K562 (cell line): ENCODE data around the gene EMC9. TPM values are rescaled to one million over a fixed set of nuclear protein-coding genes. Genes with fewer than 3 reads are reported as not detected.

ENCODE experiments used
- ATAC-seq: fragments of 200-7000 bp; cut with Tn5 transposase; 3 replicates; pipeline ENCODE4 v1.9.1; 2020; ENCODE audit warnings: moderate library complexity
- BruUV-seq: library from RNA; stranded (reverse); fragments of 400-500 nt; replicated peaks from 2 replicates; lab custom pipeline; 2021; lab: Mats Ljungman, UMichigan
- CTCF ChIA-PET: fragments of 300-600 bp; formaldehyde crosslinking; extraction: SDS; loops from one replicate; lab custom pipeline; 2021; ENCODE audit warnings: low intra/inter-chr PET ratio; lab: Yijun Ruan, JAX
- POLR2A ChIA-PET: fragments of 300-600, 350-650 bp; sonication (Branson Sonifier 250); formaldehyde crosslinking; extraction: SDS; loops from one replicate; lab custom pipeline; 2021; ENCODE audit warnings: antibody characterized with exemption, inconsistent platforms; lab: Yijun Ruan, JAX
- DNase-seq, 4 experiments: peaks; one replicate each; pipeline versions ENCODE4 v3.0.0 to v3.0.0-alpha.2; 2011 to 2018; ENCODE audit warnings: low spot score in 3 of 4, mixed read lengths in 3 of 4; ENCODE audit errors: extremely low read depth in 1 of 4
- FAIRE-seq: peaks from 2 replicates; lab custom pipeline; 2011; peaks lifted over from hg19 to GRCh38; lab: Jason Lieb, UNC
- H2AFZ ChIP-seq: 2 replicates; pipeline ENCODE4 v1.6.0; 2011; ENCODE audit warnings: low read depth, low read length, control low read depth, inconsistent platforms
- H3K27ac ChIP-seq: fragments of 200-600 bp; 3 replicates; pipeline ENCODE4 v1.8.0; 2011; ENCODE audit warnings: low read depth, mild to moderate bottlenecking, control low read depth, inconsistent platforms, low read length, moderate library complexity, mixed read lengths; ENCODE audit errors: extremely low read depth
- H3K27me3 ChIP-seq, 2 experiments: fragments of 300-600 bp in 1 of 2; 2 replicates in 1 of 2; 3 replicates in 1 of 2; pipeline versions ENCODE4 v1.6.0 to v1.8.0; 2011; ENCODE audit warnings: inconsistent platforms in 2 of 2, low read length in 2 of 2, mild to moderate bottlenecking in 1 of 2, mixed read lengths in 1 of 2, moderate library complexity in 1 of 2; ENCODE audit not compliant: control insufficient read depth in 2 of 2, insufficient read depth in 2 of 2
- H3K36me3 ChIP-seq: fragments of 300-600 bp; 3 replicates; pipeline ENCODE4 v1.8.0; 2011; ENCODE audit warnings: mild to moderate bottlenecking, low read length, inconsistent platforms; ENCODE audit not compliant: control insufficient read depth, insufficient read depth
- H3K4me1 ChIP-seq, 2 experiments: fragments of 200-600 bp in 1 of 2; replicated peaks in 1 of 2; 2 replicates in 1 of 2; 3 replicates in 1 of 2; pipeline versions ENCODE4 v1.5.1 to v1.8.0; 2011; ENCODE audit warnings: inconsistent platforms in 2 of 2, low read length in 2 of 2, mild to moderate bottlenecking in 1 of 2, mixed read lengths in 1 of 2, moderate library complexity in 1 of 2; ENCODE audit not compliant: control insufficient read depth in 2 of 2, insufficient read depth in 2 of 2
- H3K4me2 ChIP-seq: 2 replicates; pipeline ENCODE4 v1.6.1; 2011; ENCODE audit warnings: low read length, control low read depth, inconsistent platforms, mixed read lengths; ENCODE audit not compliant: insufficient read depth
- H3K4me3 ChIP-seq: fragments of 200-600 bp; sonication (generic), shearing (Covaris generic); 2 replicates; pipeline ENCODE4 v1.5.1; 2016; ENCODE audit warnings: control low read depth, inconsistent platforms
- H3K79me2 ChIP-seq: fragments of 200-600 bp; 3 replicates; pipeline ENCODE4 v1.8.0; 2011; ENCODE audit warnings: low read length, inconsistent platforms; ENCODE audit not compliant: control insufficient read depth, insufficient read depth
- H3K9ac ChIP-seq, 2 experiments: 2 replicates each; pipeline versions ENCODE4 v1.6.0 to v1.6.1; 2011; ENCODE audit warnings: low read depth in 2 of 2, low read length in 2 of 2, control low read depth in 1 of 2, inconsistent platforms in 1 of 2, mild to moderate bottlenecking in 1 of 2, mixed read lengths in 1 of 2; ENCODE audit not compliant: insufficient read depth in 1 of 2
- H3K9me1 ChIP-seq: one replicate; pipeline ENCODE4 v1.6.0; 2011; ENCODE audit warnings: inconsistent platforms, mild to moderate bottlenecking, low read length, moderate library complexity; ENCODE audit not compliant: control insufficient read depth, insufficient read depth
- H3K9me3 ChIP-seq: replicated peaks from 2 replicates; pipeline ENCODE4 v1.5.1; 2011; ENCODE audit warnings: low read depth, low read length, inconsistent platforms; ENCODE audit not compliant: control insufficient read depth, insufficient read depth
- H4K20me1 ChIP-seq: replicated peaks from 2 replicates; pipeline ENCODE4 v1.6.1; 2011; ENCODE audit warnings: low read length, inconsistent platforms, mixed read lengths; ENCODE audit not compliant: control insufficient read depth, insufficient read depth
- BCLAF1 ChIP-seq, 2 experiments: fragments of 450-650 bp in 1 of 2; IDR thresholded peaks; 2 replicates each; pipeline ENCODE4 v1.6.1; 2011 to 2017; ENCODE audit warnings: low read depth in 2 of 2, antibody characterized with exemption in 1 of 2, borderline replicate concordance in 1 of 2, low read length in 1 of 2, mild to moderate bottlenecking in 1 of 2, mixed read lengths in 1 of 2; ENCODE audit not compliant: control insufficient read depth in 1 of 2
- HDAC1 ChIP-seq, 2 experiments: fragments of 450-650 bp; IDR thresholded peaks; 2 replicates each; pipeline ENCODE4 v1.6.1; 2016 to 2017; ENCODE audit warnings: inconsistent platforms in 1 of 2, mild to moderate bottlenecking in 1 of 2, moderate library complexity in 1 of 2
- IRF9 ChIP-seq: fragments of 450-650 bp; IDR thresholded peaks from 2 replicates; pipeline ENCODE4 v1.6.1; 2016; ENCODE audit warnings: missing biosample characterization, missing genetic modification characterization
- KDM1A ChIP-seq, 2 experiments: fragments of 450-650 bp; IDR thresholded peaks; 2 replicates each; pipeline ENCODE4 v1.6.1; 2016; ENCODE audit warnings: mild to moderate bottlenecking in 2 of 2
- MAZ ChIP-seq, 2 experiments: fragments of 450-650 bp in 1 of 2; sonication (generic) in 1 of 2; formaldehyde crosslinking; IDR thresholded peaks in 1 of 2; conservative IDR thresholded peaks in 1 of 2; 2 replicates each; pipeline versions ENCODE4 v1.4.0 to v1.5.0; 2020; ENCODE audit warnings: mild to moderate bottlenecking in 1 of 2, missing genetic modification reagents in 1 of 2
- SP1 ChIP-seq: sonication (generic); formaldehyde crosslinking; IDR thresholded peaks from 2 replicates; pipeline ENCODE4 v1.8.1; 2022; ENCODE audit warnings: mild to moderate bottlenecking, missing genetic modification reagents
- YBX1 ChIP-seq: fragments of 450-650 bp; IDR thresholded peaks from 2 replicates; pipeline ENCODE4 v1.7.1; 2016; ENCODE audit warnings: mild to moderate bottlenecking
- ZBTB43 ChIP-seq: sonication (generic); formaldehyde crosslinking; IDR thresholded peaks from 2 replicates; pipeline ENCODE4 v1.8.0; 2023; ENCODE audit warnings: mild to moderate bottlenecking, missing genetic modification reagents
- ZMIZ1 ChIP-seq, 2 experiments: fragments of 150-350 bp in 1 of 2; IDR thresholded peaks; 2 replicates each; pipeline ENCODE4 v1.6.1; 2012 to 2016; ENCODE audit warnings: low read depth in 2 of 2, low read length in 2 of 2, mild to moderate bottlenecking in 1 of 2, moderate library complexity in 1 of 2
- ZNF696 ChIP-seq: fragments of 250-450 bp; sonication (Bioruptor Pico); conservative IDR thresholded peaks from 2 replicates; pipeline ENCODE4 v1.4.0; 2020; ENCODE audit warnings: mild to moderate bottlenecking, moderate library complexity
- WGBS: fragments of 100-300 bp; shearing (Covaris generic); methylation state at CpG from one replicate; pipeline ENCODE4 v1.1.6; 2016; ENCODE audit warnings: low coverage, mixed read lengths; ENCODE audit not compliant: insufficient coverage; ENCODE audit errors: missing lambda C conversion rate; 5-methylcytosine and 5-hydroxymethylcytosine counted together
- in situ Hi-C: fragments of 300-500 bp; cut with MboI; formaldehyde crosslinking; loops from 4 replicates; pipeline ENCODE4 v1.15.0; 2018; ENCODE audit warnings: inconsistent platforms, mixed read lengths
- intact Hi-C: fragments of 100-400 bp; cut with micrococcal nuclease; formaldehyde crosslinking; loops from 2 replicates; pipeline ENCODE4 v1.14.2; 2022
- polyA plus RNA-seq, 8 experiments: library from polyadenylated mRNA; depleted of rRNA in 4 of 8; stranded (reverse) in 5 of 8; unstranded in 3 of 8; fragments of >200 nt; fragmentation: Nextera tagmentation in 2 of 8; fragmentation: Illumina TruSeq in 1 of 8; extraction: Ambion mirVana in 2 of 8; extraction: Trizol in 1 of 8; gene quantifications; 2 replicates each; pipeline versions ENCODE4 v1.2.1 to v1.2.3, GENCODE V29; 2011 to 2014; ENCODE audit warnings: inconsistent platforms in 1 of 8, missing spikeins in 1 of 8
- total RNA-seq, 7 experiments: library from RNA; depleted of rRNA in 6 of 7; stranded (reverse); fragments of >200 nt in 6 of 7; fragmentation: Illumina TruSeq in 2 of 7; extraction: Trizol in 2 of 7; gene quantifications; 2 replicates each; pipeline versions ENCODE4 v1.2.1 to v1.2.3, GENCODE V29; 2011 to 2021; ENCODE audit warnings: low replicate concordance in 1 of 7

EMC9 gene
- total and polyA plus RNA-seq, 9 of the 15 experiments (the other 6 are each of a cell fraction or from before 2014, with no cell fraction given) = 3.1 to 13.2 (median 7.8) TPM

GRCh38 chr14:24130717-24131548 is 10.5 kb downstream of the EMC9 start (continued):
- TF ChIP-seq ZNF696 = no peak
- no peak for TF ChIP-seq ZBTB43 (CRISPR knock-in tag)
- TF ChIP-seq YBX1 = no peak
- no peak for TF ChIP-seq SP1 (CRISPR knock-in tag)

GRCh38 chr14:24130380-24130716 is 11.0 kb downstream of the EMC9 start, which contains the start of gene FITM1:
TSS of gene FITM1 (plus strand) at chr14:24130659. CDS start at chr14:24131564, 905 bp downstream.
- no TSS peak for BruUV-seq
- no peaks in the 10 kb centered on the region for H3K36me3 ChIP-seq
- no peak within 1 kb of the TSS for H3K4me2 ChIP-seq
- H3K4me3 ChIP-seq = no peak within 1 kb of the TSS
- H4K20me1 ChIP-seq = no peaks in the 10 kb centered on the region
- H3K79me2 ChIP-seq = no peaks in the 10 kb centered on the region
- FAIRE-seq (no peak), DNase-seq (no peak), ATAC-seq (no peak)
- no peaks in the 10 kb centered on the region for H3K9me3 ChIP-seq
- POLR2A ChIA-PET = interaction anchor here (0.7 to 1.1 kb wide), 3 partner anchors 9 to 140 kb away, joined by 3 read pairs; no protein-coding TSS in a partner anchor
- H3K9me1 ChIP-seq = no peaks in the 10 kb centered on the region
- H3K4me1 ChIP-seq = peaks cover 2 to 12% of the 10 kb centered on the region in 2 experiments; a peak in 4 of 5 replicates
- H3K27ac ChIP-seq = no peak within 1 kb of the TSS
- CTCF ChIA-PET = no interaction called here
- peak within 1 kb of the TSS in 1 of 2 experiments; percentile 64; a peak in 2 of 4 replicates for H3K9ac ChIP-seq
- H3K27me3 ChIP-seq = no peaks in the 10 kb centered on the region
- in situ Hi-C loops = no loop called here
- intact Hi-C loops = no loop called here
- 40% methylated on average over 3 of the region's 5 CpGs for WGBS
- H2AFZ ChIP-seq = no peak within 1 kb of the TSS
- TF ChIP-seq BCLAF1 (IDR thresholded peaks at IDR 0.05; ENCODE audit: borderline replicate concordance in 1 of 2, control insufficient read depth in 1 of 2, low read depth in 2 of 2, low read length in 1 of 2) (no peak), HDAC1 (IDR thresholded peaks at IDR 0.05) (no peak), KDM1A (IDR thresholded peaks at IDR 0.05) (no peak), IRF9 (tag) (no peak), MAZ (CRISPR knock-in tag; conservative IDR thresholded peaks at IDR 0.05 in 1 of 2, IDR thresholded peaks at IDR 0.05 in 1 of 2) (no peak), ZMIZ1 (IDR thresholded peaks at IDR 0.05; ENCODE audit: low read depth in 2 of 2, low read length in 2 of 2) (no peak)
